ENCODE measurements around the gene ARPP21. TPM values are rescaled to one million over a fixed set of nuclear protein-coding genes. Genes with fewer than 3 reads are reported as not detected.

The ARPP21 gene
- total RNA-seq, 4 donors from 2014 or later = 58.7 to 93.8 (median 67.5) TPM

DNA sequence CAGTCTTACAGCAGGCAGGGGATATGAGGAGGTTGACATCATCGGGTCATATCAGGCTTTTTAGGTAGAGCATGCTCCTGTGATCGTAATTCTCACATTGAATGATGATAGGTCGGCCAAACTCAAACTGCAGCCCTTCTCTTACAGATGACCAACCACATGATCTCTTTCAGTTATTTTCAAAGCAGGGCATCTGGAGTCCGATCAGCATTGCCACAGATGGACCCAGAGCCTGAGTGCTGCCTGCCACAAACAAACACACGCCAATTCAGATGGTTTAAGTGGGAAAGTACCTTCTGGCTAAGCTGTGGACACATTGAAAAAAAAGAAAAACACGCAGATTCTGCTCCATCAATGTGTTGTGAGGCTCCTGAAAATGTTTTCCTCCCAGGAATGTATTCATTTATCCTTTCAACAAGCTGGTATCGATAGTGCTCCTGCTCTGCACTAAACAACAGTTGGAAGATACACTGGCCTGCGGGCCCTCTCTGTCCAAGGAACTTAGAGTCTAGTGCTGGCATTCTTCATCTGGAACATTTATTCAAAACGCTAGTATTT, 31.2 kb downstream of the ARPP21 start:
- H3K4me3 ChIP-seq = no peak overlapping the region
- TF ChIP-seq, protein P1, sequence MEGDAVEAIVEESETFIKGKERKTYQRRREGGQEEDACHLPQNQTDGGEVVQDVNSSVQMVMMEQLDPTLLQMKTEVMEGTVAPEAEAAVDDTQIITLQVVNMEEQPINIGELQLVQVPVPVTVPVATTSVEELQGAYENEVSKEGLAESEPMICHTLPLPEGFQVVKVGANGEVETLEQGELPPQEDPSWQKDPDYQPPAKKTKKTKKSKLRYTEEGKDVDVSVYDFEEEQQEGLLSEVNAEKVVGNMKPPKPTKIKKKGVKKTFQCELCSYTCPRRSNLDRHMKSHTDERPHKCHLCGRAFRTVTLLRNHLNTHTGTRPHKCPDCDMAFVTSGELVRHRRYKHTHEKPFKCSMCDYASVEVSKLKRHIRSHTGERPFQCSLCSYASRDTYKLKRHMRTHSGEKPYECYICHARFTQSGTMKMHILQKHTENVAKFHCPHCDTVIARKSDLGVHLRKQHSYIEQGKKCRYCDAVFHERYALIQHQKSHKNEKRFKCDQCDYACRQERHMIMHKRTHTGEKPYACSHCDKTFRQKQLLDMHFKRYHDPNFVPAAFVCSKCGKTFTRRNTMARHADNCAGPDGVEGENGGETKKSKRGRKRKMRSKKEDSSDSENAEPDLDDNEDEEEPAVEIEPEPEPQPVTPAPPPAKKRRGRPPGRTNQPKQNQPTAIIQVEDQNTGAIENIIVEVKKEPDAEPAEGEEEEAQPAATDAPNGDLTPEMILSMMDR (IDR thresholded peaks at IDR 0.05 in 4 of 5, conservative IDR thresholded peaks at IDR 0.05 in 1 of 5) = no peak
- TF ChIP-seq POLR2A (IDR thresholded peaks at IDR 0.05) = no peak
- intact Hi-C loops (cut with DNase I; ENCODE audit: low total_unique reads) = no loop called here
- H3K4me1 ChIP-seq = peaks cover 48 to 64% of the 10 kb centered on the region in 2 donors
- no peaks in the 10 kb centered on the region for H3K27me3 ChIP-seq
- DNase-seq = peak in 1 of 2 donors; percentile 31
- H3K9me3 ChIP-seq = no peaks in the 10 kb centered on the region
- in situ Hi-C loops (cut with MboI; ENCODE audit: low sequenced_read_pairs in 4 of 4) = no loop called here
- peak; percentile 65 to 69 for ATAC-seq
- H3K27ac ChIP-seq = peak overlapping the region; percentile 58 to 94 (median 74)
- no peaks in the 10 kb centered on the region for H3K36me3 ChIP-seq

DNA sequence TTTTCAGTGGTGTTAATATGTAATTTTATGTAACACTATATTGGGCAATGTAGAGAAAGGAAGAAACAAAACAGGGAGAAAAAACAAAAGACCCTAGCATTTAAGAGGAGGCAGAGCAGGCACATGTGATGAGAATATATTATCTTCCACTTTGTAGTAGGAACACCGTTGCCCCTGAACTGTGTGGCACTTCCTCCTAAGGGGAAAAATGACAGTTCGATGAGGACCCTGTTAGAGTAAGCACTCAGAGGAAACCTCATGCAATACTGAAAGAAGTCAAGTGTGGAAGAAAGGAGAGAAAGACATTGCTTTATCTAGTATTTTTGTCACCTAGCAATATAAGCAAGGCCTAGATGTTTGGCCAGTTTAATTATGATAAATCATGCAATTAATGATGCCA, 32.2 kb downstream of the ARPP21 start:
- DNase-seq (no peak), ATAC-seq (no peak)
- in situ Hi-C loops (cut with MboI; ENCODE audit: low sequenced_read_pairs in 4 of 4) = no loop called here
- TF ChIP-seq, protein P1 (IDR thresholded peaks at IDR 0.05 in 4 of 5, conservative IDR thresholded peaks at IDR 0.05 in 1 of 5) = no peak
- no peak for TF ChIP-seq POLR2A (IDR thresholded peaks at IDR 0.05)
- Histone ChIP-seq H3K9me3 (no peaks in the 10 kb centered on the region), H3K4me1 (peaks cover 48 to 59% of the 10 kb centered on the region in 2 donors), H3K27me3 (no peaks in the 10 kb centered on the region), H3K27ac (peak overlapping the region; percentile 13 to 94 (median 73)), H3K36me3 (no peaks in the 10 kb centered on the region), H3K4me3 (no peak overlapping the region)
- intact Hi-C loops (cut with DNase I; ENCODE audit: low total_unique reads) = no loop called here

DNA sequence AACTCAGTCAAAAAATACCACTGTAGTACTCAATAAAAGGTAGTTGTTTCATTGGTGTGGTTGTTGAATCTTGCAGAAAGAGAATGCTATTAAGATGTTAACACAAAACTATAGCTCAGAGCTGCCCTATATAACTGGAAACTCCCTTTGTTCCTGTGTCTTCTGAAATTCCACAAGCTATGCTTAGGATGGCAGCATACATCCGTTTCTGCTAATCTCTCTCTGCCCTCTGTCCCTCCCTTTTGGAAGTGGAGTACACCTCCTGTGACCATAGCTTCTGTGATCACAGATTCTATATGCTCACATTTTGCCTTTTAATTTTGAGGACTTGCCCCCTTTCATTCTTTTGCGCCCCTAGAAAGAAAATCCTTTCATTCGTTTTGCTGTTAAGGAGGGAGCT, 33.7 kb downstream of the ARPP21 start:
- peaks cover 52 to 69% of the 10 kb centered on the region in 2 donors for H3K4me1 ChIP-seq
- no peaks in the 10 kb centered on the region for H3K27me3 ChIP-seq
- H3K9me3 ChIP-seq = no peaks in the 10 kb centered on the region
- DNase-seq = no peak
- H3K4me3 ChIP-seq = no peak overlapping the region
- TF ChIP-seq, protein P1 (IDR thresholded peaks at IDR 0.05 in 4 of 5, conservative IDR thresholded peaks at IDR 0.05 in 1 of 5) = no peak
- no peak for TF ChIP-seq POLR2A (IDR thresholded peaks at IDR 0.05)
- H3K36me3 ChIP-seq = no peaks in the 10 kb centered on the region
- ATAC-seq = no peak
- intact Hi-C loops (cut with DNase I; ENCODE audit: low total_unique reads) (no loop called here), in situ Hi-C loops (cut with MboI; ENCODE audit: low sequenced_read_pairs in 4 of 4) (no loop called here)
- H3K27ac ChIP-seq = peak overlapping the region; percentile 77 to 94 (median 83)

GRCh38 chr3:35674451-35675109, 35.3 kb downstream of the ARPP21 start:
- Histone ChIP-seq H3K9me3 (no peaks in the 10 kb centered on the region), H3K4me3 (no peak overlapping the region), H3K36me3 (no peaks in the 10 kb centered on the region), H3K27ac (peak overlapping the region; percentile 77 to 94 (median 83)), H3K4me1 (peaks cover 45 to 72% of the 10 kb centered on the region in 2 donors), H3K27me3 (no peaks in the 10 kb centered on the region)
- no peak for ATAC-seq
- TF ChIP-seq, protein P1 (IDR thresholded peaks at IDR 0.05 in 4 of 5, conservative IDR thresholded peaks at IDR 0.05 in 1 of 5) = no peak
- no peak for TF ChIP-seq POLR2A (IDR thresholded peaks at IDR 0.05)
- no peak for DNase-seq
- intact Hi-C loops (cut with DNase I; ENCODE audit: low total_unique reads) = no loop called here
- in situ Hi-C loops (cut with MboI; ENCODE audit: low sequenced_read_pairs in 4 of 4) = no loop called here

Measured in gastrocnemius medialis (tissue), 4 donors.